Activated naive CD4-positive, alpha-beta T cell treated with Interleukin-2 at 50 U/mL for 16 hours (primary cell): ENCODE results near the gene C22orf31.
"Not testable (repeated sequence)": the region's sequence is repeated elsewhere in the genome, so short reads cannot be mapped to it uniquely, and the experiment has no call there.

Experiments used
- DNase-seq: peaks from one replicate; pipeline ENCODE4 v3.0.0-alpha.2; 2020

Gene C22orf31

DNA sequence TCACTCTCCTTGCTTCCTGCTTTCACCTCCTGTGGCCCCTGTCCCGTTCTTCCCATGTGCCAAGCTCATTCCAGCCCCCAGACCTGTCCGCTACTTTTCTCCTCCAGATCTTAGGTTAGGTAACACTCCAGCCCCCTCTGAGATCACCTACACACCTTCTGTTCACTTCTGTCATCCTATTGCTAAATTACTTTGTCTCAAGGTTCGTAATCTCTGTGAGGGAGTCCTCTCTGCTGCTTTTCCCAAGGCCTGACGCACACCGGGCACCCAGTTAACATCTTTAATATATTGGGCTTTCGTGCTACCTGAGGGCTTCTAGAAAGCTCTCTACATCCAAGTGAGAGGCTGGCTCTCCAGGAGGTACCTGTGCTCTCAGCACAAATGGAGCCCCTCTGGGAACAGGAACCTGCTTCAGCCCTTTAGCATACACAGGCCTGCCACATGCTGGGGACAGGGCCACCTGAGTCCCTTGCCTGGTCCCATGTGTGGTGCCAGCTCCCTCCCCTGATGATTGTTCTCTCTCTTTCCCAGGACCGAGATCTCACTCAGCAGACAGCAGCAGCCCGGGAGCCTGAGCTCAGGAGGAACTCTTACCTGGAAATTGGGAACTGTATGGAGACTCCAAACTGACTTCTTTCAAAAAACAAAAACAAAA is 8.5 kb downstream of the C22orf31 start:
- no peak for DNase-seq

DNA sequence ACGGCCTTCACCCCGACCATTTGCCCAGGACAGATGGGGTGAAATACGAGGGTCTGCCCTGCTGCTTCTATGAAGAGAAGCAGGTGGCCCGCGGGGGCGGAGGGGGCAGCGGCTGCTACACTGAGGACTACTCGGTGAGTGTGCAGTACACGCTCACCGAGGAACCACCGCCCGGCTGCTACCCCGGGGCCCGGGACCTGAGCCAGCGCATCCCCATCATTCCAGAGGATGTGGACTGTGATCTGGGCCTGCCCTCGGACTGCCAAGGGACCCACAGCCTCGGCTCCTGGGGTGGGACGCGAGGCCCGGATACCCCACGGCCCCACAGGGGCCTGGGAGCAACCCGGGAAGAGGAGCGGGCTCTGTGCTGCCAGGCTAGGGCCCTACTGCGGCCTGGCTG is 11.2 kb downstream of the C22orf31 start:
- DNase-seq = no peak

DNA sequence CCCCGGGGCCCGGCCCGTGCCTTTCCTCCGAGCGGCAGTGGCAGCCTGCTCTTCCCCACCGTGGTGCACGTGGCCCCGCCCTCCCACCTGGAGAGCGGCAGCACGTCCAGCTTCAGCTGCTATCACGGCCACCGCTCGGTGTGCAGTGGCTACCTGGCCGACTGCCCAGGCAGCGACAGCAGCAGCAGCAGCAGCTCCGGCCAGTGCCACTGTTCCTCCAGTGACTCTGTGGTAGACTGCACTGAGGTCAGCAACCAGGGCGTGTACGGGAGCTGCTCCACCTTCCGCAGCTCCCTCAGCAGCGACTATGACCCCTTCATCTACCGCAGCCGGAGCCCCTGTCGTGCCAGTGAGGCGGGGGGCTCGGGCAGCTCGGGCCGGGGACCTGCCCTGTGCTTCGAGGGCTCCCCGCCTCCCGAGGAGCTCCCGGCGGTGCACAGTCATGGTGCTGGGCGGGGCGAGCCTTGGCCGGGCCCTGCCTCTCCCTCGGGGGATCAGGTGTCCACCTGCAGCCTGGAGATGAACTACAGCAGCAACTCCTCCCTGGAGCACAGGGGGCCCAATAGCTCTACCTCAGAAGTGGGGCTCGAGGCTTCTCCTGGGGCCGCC is 11.9 kb downstream of the C22orf31 start:
- DNase-seq = no peak

DNA sequence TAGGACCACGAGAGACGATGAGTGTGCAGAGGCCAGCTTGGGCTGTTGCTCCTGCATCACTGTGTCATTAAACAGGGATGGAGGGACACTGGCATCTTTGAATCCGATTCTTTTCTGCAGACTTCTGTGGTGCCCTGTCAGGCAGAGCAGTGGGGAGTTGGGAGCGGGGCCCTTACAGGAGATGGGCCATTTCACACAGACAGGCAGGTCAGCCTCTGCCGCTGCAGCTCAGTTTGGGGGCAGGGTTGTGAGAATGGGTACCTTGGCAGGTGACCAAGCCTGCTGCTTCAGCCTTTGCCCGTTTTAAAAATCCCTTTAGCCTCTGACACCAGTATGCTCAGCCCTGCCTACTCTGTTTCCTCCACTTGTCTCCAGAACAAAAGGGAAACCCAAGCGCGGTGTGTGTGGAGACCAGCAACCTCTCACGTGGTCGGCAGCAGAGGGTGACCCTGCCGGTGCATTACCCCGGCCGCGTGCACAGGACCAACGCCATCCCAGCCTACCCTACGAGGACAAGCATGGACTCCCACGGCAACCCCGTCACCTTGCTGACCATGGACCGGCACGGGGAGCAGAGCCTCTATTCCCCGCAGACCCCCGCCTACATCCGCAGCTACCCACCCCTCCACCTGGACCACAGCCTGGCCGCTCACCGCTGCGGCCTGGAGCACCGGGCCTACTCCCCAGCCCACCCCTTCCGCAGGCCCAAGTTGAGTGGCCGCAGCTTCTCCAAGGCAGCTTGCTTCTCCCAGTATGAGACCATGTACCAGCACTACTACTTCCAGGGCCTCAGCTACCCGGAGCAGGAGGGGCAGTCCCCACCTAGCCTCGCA is 12.6 kb downstream of the C22orf31 start:
- no peak for DNase-seq

DNA sequence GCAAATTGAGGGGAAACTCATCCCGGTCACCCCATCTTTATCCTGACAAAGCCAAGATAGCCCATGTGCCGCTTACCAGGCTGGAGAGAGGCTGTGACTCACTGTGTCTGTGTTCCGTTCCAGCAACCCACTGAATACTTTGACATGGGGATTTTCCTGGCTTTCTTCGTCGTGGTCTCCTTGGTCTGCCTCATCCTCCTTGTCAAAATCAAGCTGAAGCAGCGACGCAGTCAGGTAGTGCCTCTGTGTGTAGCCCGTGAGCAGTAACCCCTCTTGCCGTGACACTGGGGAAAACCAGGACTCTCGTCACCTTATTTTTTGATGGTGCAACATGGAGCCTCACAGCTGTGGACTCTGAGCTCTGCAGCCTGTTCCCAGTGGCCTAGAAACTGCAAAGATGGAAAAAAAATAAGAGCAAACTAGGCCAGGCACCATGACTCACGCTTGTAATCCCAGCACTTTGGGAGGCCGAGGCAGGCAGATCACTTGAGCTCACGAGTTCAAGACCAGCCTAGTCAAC is 16.9 kb downstream of the C22orf31 start:
- DNase-seq = no peak

DNA sequence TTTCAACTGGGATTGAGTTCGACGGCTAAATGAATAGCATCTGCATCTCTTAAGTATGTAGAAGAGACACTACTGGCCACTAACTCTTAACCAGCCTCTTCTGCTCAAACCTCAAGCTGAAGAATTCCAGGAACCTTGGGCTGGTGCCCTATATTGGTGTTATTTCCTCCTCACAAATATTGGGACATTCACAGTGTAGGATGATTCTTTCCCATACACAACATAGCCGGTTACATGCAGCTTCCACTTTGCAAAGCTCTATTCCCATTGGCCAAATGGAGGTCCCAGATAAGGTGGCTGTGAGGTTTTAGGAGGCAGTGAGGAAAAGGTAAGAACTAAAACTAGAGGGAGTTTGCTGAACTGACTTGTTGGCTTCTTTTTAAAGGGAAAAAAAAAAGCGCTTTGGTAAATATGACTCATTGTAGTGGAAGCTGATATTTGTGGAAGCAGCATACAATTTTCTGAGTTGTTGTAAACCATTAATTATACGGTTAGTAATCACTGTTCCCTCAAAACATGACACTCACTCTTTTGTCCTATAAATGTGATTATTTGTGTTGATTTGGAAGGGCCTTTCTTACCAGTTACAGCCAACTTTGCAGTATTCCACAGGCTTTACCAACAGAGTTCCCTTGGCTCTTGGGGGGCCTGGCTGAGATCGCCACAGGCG is 17.6 kb downstream of the C22orf31 start:
- no peak for DNase-seq

DNA sequence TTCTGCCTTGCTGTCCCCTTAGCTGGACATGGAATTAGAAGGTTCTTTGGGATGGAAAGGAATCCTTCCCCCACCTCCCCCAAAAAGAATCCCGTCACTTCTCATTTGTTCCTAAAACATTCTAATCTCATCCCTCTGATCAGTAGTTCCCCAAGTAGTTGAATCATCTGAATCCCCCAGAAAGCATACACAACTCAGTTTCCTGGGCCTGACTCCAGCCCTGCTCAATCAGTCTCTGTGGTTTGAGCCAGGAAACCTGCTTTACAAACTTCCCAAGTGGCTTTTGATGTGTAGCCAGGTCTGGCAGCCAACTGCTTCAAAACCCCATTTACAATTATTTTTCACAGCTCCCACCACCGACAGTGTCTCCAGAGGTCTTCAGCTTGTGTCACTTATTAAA is 20.2 kb downstream of the C22orf31 start:
- DNase-seq = no peak

DNA sequence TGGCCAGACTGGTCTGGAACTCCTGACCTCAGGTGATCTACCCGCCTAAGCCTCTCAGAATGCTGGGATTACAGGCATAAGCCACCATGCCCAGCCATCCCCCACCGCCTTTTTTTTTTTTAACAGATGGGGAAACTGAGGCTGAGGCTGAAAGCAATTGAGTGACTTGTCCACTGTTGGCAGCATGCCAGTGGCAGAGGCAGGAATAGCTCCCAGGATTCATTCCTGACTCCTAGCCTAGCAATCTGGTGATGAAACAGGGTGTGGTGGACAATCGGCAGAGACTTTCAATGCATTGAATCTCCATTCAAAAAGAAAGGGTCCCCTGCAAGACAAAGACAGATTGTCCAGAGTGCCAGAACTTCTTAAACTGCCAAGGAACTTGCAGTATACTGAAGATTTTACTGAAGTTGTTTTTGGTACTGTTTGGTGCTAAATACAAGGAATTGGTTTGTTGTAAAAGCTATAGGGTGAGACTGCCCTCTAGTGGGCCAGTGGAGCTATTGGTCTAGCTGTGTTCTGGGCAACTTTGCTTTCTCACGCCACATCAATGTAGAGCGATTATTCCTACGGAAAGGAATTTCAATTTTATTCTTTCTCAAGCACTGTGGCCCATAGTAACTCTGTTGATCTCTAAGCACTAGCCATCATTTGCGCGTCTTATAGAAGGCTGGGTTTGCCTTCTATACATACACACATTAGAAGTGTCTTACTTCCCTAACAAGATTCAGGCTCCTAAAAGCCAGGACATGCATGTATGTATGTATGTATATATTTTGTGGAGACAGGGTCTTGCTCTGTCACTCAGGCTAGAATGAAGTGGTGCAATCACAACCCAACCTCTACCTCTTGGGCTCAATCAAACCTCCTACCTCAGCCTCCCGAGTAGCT is 21.0 kb downstream of the C22orf31 start:
- DNase-seq = peak; percentile 59

DNA sequence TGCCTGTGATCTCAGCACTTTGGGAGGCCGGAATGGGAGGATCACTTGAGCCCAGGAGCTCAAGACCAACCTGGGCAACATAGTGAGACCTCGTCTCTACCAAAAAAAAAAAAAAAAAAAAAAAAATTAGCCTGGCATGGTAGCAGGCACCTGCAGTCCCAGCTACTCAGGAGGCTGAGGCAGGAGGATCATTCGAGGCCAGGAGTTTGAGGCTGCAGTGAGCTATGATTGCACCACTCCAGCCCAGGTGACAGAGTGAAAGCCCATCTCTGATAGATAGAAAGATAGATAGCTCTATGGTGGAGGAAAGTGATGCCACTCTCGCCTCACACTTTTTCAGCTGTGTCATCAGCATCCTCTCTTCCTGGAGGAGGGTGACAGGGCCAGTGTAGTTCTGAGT is 21.9 kb downstream of the C22orf31 start:
- not testable (repeated sequence) for DNase-seq

DNA sequence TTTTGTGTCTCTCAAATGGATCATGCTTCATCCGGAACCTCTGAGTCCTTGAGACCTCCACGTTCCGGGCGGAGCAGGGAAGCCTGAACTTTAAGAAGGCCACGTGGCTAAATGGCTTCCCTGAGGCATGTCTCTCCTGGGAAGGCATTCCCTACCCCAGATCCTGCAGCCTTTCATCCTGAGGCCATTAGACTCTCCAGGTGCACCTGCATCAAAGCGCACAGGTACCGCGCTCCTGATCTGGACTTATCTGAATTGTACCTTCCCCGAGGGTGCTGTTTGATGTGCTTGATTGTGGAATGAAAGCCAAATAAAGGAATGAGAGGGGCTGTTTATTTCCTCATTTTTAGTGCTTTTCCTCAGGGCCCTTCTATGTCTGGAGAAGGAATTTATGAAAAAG is 22.5 kb downstream of the C22orf31 start:
- no peak for DNase-seq

DNA sequence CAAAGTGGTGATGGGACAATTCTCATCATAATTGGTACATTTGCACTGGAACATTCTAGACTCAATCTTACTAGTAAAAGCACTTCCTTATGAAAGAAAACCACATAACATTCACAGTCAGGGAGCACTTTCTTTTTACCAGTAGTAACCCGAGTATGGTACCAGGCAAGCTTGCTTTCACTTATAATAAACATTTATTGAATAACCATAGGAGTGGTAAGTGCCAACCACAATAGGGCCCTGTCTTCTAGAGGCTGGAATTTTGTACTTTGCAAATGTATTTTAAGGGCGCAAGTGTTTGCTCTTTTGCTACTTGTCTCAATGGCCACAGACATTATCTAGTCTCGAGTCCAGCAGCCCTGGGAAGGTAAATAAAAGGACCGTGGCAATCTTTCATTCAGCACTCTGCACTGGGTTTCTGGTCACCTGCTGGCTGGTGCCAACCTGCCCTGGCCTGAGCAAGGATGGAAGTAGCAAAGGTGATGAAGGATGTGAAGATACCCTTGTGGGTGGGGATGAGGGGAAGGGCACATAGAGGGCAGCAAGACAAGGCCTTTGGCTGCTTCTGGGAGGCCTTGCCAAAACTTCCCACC is 24.2 kb downstream of the C22orf31 start:
- DNase-seq = no peak

DNA sequence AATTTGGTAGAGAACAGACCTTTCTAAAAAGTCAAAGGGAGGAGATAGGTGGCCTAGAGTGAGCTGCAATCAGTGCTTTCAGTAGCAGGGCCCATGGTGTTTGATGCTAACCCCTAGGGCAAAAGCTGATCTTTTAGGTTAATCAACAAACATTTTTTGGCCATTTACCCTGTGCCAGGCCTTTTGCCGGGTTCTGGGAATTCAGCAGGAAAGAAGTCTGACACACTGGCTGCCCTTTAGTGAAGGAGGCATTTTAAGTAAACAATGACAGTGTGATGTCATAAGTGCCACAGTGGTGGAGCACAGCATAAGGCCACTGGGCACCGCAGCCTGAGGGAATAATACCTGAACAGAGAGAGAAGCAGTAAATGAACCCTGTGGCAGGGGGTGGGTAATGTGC is 29.0 kb downstream of the C22orf31 start:
- DNase-seq = no peak

DNA sequence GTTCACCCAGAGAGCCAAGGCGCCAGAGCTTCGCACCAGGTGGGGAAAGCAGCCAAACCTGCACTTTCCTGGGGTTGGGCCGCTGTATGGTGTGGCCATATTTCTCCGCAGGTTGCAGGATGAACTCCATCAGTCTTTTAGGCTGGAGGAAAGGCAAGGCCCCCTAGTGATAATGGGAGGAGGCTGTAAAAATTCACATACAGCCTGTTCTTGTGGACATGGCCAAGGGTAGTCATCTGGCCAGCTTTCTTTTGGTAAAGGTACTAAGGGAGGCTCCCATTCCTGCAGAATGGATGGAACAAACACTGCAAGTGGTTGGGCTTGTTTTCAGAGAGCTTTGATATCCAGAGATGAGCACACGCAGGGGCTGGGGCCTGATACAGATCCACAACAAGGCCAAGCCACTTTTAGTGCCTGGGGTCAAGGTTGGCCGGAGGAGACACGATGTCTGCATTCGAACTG is 29.6 kb downstream of the C22orf31 start:
- no peak for DNase-seq

DNA sequence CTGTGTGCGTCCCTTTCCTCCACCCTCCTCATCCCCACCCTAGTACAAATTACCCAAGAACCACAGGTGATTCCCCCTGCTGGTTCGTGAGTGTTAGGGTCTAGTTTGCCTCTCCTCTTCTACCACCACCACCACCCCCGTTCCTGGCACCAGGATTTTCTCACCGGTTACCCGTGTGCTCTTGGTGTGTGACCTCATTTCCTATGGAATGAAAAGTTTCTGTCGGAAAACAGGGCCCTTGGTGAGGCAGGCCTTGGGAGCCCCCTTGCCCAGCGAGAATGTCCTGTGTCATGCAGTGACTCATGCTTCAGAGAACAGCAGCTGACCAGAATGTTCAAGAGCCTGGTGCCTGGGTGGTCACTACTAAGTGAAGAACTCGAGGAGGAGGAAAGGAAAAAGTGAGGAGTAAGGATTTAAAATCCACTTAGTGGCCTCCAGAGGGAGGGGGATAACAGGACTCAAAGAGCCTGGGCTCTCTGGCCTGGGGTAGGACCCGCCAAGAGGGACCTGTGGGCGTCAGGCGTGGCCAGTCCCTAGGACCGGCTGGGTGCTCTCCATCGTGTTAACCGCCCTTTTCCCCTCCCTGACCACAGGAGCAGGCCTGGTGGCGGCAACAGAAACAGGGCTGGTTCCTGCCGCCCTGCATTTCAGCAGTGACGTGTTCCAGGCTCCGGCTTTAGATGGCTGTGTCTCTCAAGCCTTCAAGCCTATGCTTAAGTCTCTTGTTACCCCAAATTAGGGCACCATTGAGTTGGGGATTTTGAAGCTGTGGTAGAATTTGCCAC is 30.2 kb downstream of the C22orf31 start:
- DNase-seq = no peak

DNA sequence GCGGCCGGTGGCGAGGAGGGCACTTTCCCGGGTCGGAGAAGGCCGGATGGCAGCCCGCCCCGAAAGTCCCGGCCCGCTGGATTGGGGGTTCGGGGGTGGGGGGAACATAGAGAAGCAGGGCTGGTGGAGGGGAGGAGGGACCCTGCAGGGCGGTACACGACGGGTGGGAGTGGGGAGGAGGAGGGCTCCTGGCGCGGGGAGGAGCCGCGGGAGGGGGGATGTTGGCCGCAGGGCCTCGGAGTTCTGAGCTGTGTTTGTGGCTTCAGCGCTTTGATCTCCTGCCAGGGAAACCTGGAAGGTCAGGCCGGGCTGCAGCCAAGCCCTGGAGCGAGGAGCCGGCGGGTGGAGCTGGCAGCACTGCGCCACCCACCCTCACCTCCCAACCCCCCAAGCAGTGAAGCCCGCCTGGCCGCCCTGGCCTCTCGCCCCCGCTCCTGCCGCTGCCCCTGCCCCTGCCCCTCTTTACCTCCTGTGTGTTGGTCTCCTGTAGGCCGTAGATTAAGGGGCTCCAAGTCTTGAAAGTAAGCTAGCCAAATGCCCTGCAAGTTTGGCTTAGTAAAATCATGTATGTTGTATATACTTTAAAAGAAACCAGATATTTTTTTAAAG is 30.9 kb downstream of the C22orf31 start:
- no peak for DNase-seq

DNA sequence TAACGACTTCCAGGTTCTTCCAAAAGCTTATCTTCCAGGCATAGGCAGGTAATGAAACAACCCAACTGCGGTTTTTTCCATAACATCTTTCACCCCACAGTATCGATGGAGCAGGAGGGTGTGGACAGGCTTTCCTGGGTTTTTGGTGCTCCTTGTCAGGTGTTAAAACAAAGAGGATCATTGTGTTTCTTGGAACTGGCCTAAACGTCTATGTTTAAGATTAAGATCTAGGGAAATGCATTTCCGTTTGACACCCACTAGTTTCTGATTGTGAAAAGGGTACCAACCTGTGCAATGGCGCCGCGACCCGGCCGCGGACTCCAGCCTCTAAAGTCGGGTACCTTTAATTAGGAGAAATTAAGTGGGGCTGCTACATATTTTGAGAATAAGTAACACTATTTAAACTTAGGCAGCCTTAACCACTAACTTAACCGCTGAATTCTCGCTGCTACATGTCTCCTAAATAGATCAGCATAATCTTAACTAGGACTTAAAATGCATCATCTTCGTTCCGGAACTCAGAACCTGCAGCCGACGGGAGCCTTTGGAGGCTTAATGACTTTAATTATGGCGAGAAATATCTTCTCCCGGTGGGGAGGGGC is 31.5 kb downstream of the C22orf31 start:
- DNase-seq = no peak

DNA sequence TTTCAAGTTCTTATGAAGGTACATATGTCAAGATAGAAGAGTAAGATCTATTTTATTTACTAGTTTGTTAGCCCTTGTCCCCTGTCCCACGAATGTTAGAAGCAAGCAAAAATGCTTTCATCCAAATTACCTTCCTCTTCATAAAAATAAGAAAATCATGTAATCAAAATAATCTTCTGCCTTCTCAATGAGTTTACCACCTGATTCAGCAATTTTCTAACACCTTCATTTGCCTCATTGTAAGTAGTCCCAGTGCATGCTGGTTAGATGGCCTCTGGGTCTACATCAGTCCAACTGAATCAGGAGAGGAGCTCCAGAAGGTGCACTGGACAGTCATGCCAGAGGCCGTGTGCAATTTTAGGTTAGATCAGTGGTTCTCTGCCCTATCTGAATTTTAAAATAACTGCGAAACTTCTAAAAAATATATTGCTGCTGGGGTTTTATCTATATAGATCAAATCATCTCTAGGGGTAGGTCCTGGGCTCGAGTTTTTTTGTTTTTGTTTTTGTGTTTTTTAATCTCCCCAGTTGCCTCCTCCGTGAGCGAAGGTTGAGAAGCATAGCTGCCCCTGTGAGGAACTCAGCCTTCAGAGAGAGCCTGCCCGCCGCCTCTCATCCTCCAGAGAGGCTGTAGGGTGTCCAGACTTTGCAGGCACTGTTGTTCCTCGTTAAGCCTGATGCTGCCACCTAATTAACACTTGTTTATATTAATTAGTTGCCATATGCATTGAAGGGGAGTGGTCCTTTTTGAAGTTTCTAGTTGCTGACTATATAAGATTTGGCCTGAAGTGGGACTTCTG is 32.2 kb downstream of the C22orf31 start:
- no peak for DNase-seq

DNA sequence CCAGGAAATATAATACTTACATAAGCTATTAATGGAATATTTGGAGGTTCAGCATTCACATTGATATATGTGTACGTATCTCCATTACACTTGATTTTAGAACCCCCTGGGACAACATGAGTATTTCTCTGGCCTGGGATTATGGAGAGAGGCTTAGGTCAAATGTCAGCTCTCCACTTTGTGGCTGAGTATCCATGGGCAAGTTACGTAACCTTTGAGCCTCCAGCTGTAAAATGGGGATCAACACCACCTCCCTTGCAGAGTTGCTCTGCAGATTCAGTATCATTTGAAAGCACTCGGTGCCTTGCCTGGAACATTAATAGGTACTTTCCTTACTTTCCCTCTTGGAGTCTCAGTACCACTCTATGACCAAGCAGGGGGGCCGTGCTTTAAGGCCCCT is 33.2 kb downstream of the C22orf31 start:
- no peak for DNase-seq

DNA sequence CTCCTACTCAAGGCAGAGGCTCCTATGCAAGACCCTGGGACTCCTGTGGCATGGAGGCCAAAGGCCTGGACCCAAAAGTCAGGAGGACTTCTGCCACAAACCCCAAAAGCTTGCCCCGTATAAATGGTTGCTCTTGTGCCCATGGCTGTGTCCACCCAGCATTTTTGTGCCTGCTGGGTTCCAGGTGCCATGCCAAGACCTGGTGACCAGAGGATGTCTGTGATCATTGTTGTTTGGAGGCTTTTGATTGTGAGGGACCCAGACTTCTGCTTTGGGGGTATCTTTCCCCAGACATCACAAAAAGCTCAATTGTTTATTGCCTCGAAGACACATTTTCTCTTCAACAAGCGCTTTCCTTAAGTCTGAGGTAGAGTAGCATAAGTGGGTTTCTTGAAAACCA is 35.1 kb downstream of the C22orf31 start:
- no peak for DNase-seq
